SW480 (cell line): ENCODE measurements around the gene SNX2.
A peak's percentile ranks its signal among the peaks of the same experiment; 100 is the strongest.
"Not testable (repeated sequence)": the region's sequence is repeated elsewhere in the genome, so short reads cannot be mapped to it uniquely, and the experiment has no call there.

Experiments used
- DNase-seq: peaks from one replicate; pipeline ENCODE4 v3.0.0-alpha.2; 2016; ENCODE audit warnings: low spot score

The SNX2 gene

DNA sequence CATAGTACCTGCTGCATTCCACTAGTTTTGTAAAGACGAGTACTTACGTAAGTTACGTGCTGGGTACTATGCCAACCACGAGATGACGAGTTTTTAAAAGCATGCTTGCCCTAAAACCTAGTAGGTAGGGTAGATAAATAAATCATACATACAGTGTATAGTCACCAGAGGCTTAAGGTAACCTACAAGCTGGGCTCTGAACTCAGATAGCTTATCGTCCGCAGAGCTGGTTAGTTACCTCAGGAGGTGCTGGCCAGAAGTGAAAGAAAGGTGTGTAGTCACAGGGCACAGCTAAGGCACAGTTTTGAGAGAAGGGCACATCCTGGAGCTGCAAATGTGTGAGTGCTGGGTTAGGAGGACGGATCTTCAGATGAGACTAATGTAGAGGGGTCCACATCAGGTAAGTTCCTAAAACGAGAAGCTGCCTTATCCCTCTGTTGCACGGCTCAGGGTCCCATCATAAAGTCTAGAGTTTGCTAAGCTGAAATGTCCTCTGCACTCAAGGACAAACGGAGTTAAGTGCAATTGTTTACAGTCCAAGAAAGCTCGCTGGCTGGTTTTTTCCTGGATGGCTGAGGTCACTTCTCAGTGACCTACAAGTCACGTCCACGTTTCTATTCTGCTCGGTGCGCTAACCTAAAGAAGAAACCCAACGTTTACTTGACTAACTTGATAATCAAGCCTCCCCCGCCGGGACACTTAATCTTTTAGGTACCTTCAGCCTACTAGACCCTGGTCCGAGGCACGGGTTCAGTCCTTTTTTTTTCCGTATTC, 69.4 kb downstream of the SNX2 start:
- DNase-seq: no peak

DNA sequence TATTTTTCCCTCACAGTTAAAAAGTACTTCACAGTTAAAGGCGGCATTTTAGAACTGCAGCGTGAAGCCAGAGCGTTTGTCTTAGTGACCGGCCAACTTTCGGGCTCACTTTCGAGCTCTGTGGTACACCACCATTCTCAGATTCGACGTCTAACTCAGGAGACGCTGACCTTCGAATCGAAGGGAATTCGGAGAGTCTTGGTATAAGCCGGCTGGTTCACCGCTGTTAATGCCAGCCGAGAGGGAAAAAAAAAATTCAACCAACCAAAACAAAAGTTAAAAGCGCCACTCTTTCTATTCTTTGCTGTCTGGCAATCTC, 70.0 kb downstream of the SNX2 start:
- DNase-seq: no peak

DNA sequence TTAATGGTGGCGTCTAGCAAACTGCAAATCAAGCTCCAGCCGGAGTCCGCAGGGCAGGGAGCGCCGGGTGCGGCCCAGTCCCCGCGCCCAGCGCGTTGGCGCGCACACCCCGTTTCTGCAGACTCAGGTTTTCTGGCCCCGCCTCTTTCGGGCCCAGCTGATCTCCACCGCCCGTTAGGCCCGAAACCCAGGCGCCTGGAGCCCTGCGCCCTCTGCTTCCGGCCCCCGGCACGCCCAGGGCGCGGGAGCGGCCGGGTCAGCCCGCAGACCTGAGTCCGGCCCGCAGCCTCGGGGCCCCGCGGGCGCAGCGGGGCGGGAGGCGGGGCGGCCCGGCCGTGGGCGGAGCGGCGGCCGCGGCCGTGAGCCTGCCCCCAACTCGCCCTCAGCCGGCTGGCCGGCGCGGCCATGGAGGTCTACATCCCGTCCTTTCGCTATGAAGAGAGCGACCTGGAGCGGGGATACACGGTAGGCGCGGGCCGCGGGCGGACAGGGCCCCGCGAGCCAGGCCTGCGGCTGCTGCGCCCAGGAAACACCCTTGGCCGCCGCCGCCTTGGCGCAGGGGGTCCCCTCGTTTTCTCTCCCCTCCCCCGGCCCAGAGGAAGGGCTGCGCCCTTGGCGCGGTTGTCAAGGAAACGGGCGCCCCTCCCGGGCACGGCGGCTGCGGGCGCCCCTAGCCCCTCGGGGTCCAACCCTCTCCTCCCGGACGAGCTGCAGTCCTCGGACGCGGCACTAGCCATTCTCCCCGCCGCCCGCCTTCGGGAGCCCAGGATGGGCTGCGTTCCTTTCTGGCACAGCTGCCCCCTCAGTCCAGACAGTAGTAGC, 70.6 kb downstream of the SNX2 start, which contains the start of gene SNX24:
TSS of gene SNX24 (plus strand) at position 385 of the 822 bp plus-strand sequence. CDS start at position 406, 21 bp downstream.
- DNase-seq: peak; percentile 80

DNA sequence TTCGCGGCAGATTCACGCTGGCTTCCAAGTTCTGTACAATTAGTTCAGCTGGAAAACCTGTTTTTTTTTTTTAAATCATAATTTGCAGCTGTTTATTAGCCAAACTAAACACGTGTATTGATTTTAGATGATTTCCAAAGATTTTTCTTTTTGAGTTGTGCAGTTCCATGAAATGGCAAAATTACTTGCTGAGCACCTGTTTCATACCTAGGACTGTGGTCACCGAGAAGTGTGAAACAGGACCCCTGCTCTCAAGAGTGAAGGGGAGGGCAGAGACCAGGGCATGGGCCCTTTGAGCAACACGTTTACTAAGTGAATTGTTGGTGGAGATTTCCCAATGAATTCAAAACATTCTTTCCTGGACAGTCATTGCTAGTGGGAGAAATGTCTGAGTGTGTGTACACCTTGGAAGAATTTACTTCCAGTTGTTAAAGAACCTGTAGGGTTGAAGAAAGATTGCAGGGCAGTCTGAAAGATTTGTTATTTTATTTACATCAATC, 71.2 kb downstream of the SNX2 start:
- DNase-seq: peak; percentile 34

DNA sequence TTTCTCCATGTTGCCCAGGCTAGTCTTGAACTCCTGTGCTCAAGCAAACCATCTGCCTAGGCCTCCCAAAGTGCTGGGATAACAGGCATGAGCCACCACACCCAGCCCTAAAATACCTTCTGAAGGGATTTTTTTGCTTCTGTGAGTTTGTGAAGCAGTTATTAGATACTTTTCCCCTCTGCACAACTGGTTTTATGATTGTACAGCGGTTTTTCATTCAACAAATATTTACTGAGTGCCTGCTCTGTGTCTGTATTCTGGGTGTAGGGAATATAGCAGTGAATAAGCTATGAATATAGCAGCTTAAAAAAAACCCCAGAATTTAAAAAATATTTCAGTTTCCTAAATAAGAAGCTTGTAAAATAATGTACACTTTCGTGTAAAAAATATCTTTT, 72.8 kb downstream of the SNX2 start:
- no peak for DNase-seq

DNA sequence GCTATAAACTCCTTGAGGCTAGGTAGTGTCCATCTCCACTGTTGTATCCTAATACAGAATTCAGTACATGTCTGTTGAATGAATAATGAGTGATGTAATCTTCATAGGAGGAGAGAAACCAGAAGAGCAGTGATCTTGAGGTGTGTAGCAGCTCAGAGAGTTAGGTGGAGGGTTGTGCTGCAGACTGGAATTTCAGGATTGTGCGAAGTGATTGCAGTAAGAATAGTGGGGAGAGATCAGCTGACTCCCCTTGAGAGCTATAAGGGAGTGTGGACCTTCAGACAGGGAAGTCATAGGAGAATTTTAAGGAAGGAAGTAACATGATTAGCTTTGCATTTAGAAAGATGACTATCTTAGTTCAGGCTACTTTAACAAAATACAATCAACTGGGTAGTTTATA, 74.9 kb downstream of the SNX2 start:
- DNase-seq: no peak

DNA sequence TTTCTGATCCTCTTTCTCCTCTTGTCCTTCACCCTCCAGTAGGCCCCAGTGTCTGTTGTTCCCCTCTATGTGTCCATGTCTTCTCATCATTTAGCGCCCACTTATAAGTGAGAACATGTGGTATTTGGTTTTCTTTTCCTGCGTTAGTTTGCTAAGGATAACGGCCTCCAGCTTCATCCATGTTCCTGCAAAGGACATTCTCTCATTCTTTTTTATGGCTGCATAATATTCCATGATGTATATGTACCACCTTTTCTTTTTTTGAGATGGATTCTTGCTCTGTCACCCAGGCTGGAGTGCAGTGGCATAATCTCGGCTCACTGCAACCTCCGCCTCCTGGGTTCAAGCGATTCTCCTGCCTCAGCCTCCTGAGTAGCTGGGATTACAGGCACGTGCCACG, 82.7 kb downstream of the SNX2 start:
- DNase-seq: not testable (repeated sequence)

DNA sequence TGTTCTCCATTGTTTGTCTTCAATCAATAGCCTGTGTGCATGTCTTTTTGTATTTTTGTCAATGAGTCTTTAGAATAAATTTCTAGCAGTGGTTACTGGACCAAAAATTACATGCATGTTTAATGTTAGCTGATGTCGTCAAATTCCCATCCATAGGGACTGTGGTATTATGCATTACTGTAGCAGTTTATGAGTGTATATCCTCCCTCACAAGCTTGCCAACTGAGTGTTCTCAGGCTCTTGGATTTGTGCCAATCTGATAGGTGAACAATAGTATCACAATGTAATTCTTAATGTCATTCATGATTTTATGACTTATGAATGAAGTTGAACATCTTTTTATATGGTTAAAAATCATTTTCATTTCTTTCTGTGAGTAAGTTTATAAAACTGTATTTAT, 83.6 kb downstream of the SNX2 start:
- no peak for DNase-seq

DNA sequence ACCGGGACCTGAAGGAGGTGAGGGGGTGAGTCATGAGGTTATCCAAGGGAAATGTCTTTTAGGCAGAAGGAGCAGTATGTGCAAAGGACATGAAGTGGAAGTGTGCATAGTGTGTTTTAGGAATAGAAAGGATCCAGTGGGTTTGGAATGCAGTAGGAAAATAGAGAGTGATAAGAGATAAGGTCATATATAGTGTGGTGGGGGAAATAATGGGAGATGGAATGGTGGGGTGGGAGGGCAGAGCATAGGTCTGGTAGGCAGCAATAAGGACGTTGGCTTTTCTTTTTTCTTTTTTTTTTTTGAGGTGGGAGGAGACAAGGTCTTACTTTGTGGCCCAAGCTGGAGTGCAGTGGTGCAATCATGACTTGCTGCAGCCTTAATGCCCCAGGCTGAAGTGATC, 88.4 kb downstream of the SNX2 start:
- DNase-seq: no peak

DNA sequence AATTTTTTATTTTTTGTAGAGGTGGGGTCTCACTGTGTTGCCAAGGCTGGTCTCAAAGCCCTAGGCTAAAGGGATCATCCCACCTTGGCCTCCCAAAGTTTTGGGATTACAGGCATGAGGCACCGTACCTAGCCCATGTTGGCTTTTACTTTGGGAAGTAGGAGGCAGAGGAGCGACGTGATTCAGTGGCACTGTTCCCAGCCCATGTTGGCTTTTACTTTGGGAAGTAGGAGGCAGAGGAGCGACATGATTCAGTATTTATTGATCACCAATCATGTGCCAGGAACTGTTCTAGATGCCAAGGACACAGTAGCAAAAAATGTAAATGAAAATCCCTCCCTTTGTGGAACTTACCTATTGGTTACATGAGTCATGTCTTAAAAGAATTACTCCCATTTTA, 88.8 kb downstream of the SNX2 start:
- no peak for DNase-seq

DNA sequence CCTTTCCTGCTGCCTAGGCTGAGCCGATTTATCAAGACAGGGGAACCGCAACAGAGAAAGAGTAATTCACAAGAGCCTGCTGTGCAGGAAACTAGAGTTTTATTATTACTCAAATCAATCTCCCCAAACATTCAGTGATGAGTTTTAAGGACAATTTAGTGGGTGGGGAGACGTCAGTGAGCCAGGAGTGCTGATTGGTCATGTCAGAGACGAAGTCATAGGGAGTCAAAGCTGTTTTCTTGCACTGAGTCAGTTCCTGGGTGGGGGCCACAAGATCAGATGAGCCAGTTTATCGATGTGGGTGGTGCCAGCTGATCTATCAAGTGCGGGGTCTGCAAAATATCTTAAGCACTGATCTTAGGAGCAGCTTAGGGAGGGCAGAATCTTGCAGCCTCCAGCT, 89.5 kb downstream of the SNX2 start:
- no peak for DNase-seq

DNA sequence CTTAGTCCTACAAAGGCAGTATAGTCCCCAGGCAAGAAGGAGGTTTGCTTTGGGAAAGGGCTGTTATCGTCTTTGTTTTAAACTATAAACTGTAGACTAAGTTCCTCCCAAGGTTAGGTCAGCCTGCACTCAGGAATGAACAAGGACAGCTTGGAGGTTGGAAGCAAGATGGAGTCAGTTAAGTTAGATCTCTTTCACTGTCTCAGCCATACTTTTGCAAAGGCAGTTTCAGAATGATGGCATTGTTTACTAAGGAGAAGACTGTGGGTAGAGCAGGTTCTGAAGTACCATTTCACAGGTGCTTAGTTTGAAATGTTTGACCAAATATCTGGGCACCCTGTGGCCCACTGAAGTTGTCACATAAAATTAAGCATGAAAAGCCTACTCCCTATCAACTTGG, 90.0 kb downstream of the SNX2 start:
- DNase-seq: no peak

DNA sequence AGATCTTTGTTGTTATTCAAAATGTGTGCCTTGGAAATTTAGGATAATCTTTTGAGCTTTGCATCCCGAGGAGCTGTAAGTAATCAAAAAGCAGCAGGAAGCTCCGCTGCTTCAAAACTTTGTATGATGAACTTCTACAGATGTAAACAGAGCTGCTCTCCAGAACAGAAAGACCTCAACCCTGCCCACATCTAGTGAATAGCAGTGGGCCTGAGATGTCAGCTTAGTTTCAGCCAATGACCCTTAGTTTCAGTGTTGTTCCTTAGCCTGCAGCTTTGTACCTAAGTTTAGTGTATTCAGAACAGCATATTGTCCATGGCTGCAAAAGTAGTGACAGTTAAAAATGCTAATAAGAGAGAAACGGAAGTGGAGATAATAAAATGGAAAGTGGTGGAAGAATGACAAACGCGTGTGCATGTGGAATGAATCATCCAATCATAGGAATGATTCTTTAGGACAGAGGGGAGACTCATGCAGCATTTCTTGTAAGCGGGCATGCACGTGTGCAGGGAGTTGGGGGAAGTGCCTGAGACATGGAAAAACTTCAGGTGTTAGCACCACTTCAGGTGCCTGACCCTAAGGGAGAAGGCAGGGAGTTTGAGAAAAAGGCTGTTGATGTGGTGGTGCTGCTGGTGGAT, 95.5 kb downstream of the SNX2 start:
- DNase-seq: no peak

DNA sequence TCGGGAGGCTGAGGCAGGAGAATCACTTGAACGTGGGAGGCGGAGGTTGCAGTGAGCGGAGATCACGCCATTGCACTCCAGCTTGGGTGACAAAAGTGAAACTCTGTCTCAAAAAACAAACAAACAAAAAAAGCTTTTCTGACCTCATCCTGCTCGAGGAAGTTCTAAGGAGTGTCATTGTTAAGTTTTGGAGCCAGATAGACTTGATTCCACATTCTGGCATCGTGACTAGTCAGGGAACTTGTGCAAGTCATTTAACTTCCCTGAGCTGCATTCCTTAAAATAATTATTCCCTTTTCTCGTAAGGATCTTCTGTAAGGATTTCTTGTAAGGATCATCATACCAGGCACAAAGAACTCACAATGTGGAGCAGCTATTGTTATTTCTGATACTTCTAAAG, 96.8 kb downstream of the SNX2 start:
- DNase-seq: no peak

DNA sequence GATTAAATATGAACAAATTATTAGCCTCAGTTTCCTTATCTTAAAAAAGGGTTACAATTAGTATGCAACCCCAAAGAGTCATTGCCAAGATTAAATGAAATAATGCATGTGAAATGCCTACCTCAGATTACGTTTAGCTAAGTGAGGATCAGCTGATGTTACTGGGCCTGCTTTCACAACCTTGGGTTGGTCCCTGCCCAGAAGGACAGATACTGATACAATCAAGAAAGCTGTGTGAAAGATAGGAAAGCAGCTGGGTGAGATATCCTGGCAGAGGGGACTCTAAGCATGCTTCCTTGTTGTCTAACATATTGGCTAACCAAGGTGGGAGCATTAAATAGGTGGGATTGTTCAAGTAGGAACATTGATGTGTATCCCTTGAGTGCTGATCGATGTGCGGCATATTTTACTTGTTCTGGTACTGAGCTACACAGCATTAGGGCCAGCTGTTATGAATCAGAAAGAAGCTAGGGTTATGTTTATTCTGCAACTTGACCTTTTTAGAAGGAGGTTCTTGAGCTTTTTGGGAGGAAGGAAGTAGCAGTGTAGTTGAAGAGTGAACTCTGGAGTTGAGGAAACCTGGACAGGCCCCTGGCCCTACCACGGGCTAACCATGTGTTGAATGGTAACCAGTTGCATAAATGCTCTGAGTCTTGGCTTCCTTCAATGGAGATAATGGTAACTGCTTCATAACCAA, 99.4 kb downstream of the SNX2 start:
- no peak for DNase-seq

DNA sequence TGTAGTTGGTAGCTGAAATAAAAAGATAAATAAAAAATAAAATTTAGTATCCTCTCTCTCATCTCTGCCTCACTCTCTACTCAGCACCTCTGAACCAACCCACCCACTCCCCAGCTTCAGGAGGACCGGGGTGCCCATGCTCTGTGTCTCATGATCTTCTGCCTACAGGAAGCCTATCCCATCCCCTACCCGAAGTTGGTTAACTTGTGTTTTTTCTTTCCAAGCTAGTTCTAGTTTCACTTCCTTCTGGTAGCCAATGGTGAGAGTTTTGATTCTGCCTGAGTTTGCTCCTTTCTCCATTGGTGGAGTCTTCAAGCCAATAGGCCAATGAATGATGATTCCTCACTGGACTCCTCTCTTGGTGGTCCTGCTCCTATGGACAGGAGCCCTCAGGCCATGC, 102.6 kb downstream of the SNX2 start:
- DNase-seq: no peak

DNA sequence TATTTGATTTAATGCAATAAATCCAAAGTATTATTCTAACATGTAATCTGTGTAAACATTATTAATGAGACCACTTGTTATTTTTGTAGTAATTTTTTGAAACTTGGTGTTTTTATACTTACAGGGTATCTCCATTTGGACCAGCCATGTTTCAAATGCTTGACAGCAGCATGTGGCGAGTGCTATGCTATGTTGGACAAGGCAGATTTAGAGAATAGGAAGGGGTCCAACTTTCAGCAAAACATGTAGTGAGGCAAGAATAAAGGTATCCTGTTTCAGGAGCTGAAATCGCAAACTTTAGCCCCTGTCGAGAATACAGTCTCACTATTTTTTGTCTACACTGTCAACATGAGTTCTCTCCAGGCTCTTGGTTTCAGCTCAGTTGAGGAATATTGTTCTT, 104.2 kb downstream of the SNX2 start:
- DNase-seq: no peak
